GM12874 (cell line): Measurements from ENCODE around the gene EXOSC3.

Experiments
- TF ChIP-seq, protein P1 (sequence below): IDR thresholded peaks from 2 replicates; pipeline ENCODE4 v1.5.1; 2011; ENCODE audit warnings: low read depth, mild to moderate bottlenecking, control low read depth, low read length, moderate library complexity; ENCODE audit not compliant: insufficient read depth

The EXOSC3 gene

DNA sequence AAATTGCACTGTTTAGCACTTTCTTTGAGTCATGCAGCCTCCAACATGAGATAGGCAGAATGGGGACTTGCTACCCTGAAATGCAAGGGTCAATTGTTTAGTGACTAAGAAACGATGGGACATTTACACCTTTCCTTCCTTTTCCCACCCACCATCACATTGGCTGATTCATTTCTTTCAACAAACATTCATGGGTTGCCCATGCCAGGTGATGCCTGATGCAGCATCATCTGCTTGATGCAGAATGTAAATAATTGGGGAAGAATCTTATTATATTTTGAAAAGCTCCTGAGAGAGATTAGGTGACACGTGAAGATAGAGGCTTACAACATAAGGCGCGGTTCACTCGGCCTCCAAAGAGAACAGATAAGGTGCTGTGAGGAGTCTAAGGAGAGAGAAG is 35.7 kb downstream of the EXOSC3 start:
- TF ChIP-seq, protein P1, sequence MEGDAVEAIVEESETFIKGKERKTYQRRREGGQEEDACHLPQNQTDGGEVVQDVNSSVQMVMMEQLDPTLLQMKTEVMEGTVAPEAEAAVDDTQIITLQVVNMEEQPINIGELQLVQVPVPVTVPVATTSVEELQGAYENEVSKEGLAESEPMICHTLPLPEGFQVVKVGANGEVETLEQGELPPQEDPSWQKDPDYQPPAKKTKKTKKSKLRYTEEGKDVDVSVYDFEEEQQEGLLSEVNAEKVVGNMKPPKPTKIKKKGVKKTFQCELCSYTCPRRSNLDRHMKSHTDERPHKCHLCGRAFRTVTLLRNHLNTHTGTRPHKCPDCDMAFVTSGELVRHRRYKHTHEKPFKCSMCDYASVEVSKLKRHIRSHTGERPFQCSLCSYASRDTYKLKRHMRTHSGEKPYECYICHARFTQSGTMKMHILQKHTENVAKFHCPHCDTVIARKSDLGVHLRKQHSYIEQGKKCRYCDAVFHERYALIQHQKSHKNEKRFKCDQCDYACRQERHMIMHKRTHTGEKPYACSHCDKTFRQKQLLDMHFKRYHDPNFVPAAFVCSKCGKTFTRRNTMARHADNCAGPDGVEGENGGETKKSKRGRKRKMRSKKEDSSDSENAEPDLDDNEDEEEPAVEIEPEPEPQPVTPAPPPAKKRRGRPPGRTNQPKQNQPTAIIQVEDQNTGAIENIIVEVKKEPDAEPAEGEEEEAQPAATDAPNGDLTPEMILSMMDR, result no peak

DNA sequence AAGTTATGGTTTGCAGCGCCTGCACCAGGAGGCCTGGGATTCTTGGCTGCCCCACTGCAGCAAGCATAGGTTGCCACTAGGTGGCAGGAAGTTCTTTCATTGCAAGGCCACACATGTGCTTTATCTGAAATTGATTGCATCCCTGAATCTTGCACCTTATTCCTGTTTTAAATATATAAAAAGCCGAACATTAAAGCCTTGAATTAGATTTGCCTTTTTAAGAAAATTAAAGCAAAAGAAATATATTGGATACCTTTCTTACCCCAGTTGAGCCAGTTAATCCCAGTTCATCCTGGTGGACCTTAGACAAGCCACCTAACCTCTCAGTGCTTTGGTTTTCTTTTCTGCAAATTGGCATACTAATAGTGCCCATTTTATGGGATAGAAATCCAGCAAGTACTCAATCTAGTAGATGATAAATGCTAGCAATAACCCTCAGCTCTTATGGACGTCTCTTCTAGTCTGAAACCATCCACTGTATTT is 37.6 kb downstream of the EXOSC3 start:
- TF ChIP-seq, protein P1, result peak; percentile 88

DNA sequence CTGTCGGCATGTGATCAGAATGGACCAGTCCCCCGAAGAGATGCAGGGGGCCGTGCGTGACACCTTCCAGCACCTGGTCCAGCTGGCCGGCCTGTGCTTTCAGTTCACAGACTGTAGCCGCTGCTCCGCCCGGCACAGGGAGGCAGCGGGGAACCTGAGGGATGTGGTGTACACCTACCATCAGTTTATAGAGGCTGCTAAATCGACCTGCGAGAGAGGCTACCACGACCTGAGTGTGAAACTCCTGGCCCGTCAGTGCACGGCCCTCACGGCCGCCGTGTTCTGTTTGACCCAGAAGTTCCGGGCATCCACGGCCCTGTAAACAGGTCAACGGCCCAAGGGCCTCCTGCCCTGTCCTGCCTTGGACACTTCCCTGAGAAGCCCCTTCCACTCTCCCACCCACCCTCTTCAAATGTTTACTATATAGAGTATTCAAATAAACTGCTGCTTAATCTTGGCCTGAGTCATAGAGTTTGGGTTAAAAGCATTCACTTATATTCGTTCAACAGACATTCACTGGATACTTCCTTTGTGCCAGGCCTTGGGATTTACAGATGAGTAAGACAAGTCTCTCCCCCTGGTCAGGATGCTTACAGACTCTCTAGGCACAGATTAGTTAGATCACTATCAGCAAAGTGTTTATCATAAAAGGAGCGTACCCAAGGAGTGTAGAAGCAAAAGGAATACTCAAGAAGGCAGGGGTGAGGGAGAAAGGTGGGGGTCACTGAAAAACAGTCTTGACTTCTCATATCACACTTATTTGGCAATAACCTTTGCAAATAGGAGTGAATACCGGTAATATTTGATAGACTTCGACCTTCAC is 38.2 kb downstream of the EXOSC3 start:
- TF ChIP-seq, protein P1, result no peak

DNA sequence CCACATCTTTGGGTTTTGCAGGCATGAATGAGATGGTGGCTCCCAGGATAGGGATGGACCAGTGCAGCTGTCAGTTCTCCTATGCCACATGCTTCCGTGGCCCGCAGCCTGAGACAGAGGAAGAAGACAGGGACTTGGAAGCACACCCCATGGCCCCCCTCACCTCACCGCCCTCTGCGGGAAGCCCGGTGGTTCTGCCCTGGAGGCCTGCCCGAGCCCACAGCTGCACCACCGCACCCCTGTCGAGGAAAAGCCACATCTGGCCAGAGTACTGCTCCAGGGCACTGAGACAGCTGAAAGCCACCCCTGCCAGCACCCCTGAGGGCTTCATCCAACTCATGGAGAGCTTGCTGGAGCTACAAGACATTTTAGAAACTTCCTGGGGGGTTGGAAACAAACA is 38.9 kb downstream of the EXOSC3 start:
- TF ChIP-seq, protein P1, result no peak

DNA sequence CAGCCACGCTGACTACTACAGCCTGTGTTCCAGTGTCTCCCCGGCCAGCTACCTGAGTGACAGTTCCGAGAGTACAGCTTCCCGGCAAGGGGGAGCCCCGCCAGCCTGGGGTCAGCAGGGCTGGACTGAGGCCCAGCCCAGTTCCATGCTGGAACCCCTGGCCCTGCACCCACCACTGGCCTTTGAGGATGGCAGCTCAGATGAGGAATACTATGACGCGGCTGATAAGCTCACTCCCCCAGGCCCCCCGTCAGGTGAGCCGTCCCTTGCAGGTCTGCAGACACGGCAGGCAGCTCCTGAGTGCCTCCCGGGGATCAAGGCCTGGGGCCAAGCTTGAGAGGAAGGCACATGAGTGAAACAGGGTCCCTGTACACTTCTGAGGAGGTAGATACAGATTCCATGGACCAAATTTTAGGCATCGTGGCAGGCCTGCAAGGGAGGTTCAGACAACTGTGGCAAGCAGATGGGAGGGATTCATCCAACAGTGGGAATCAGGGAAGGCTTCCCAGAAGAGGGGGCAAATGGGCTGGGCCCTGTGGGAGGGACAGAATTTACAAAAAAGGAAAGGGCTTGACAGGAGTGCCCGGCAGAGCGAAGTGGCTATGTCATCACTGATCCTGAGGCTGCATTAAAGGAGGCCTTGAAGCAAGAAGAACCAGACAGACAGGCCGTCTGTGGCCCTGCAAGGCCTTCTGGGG is 44.1 kb downstream of the EXOSC3 start:
- TF ChIP-seq, protein P1, result no peak

DNA sequence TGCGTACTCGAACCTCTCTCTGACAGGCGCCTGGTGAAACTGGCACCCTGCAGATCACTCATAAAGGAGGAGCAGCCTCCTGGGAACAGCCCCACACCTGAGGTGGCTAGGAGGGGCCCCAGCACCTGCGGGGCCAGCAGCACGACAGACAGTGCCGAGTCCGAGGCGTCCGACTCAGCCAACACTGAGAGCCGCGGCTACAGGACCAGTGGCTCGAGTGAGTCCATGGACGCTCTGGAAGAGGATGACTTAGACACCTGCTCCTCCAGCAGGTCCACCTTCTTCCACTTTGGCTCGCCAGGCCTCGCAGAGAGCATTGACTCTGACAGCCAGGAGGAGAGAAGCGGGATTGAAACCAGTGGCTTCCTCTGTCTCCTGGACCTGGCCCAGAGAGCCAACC is 44.7 kb downstream of the EXOSC3 start:
- TF ChIP-seq, protein P1, result no peak

DNA sequence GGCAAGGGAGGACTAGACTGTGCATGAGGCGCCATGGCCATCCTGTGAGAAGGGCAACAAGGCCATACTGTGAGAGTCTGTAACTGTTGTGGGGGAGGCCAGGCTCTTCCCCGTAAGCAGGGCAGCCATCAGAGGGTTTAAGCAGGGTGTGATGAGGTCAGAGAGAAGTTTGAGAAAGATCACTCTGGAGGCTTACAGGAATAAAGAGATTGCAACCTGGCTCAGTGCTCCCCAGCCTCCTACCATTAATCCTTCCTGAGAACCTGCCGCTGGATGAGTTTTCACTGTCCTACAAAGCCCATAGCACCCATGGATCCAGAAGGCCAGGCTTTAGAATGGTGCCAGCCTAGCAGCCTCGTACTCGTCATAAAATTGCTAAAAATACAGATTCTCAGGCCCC is 45.6 kb downstream of the EXOSC3 start:
- TF ChIP-seq, protein P1, result no peak
